ENCODE data around the gene ADAMTS9. TPM values are rescaled to one million over a fixed set of nuclear protein-coding genes. Genes with fewer than 3 reads are reported as not detected.

ADAMTS9 gene
- total and polyA plus RNA-seq, 10 of the 15 experiments (the other 5 are each of a cell fraction or from before 2014, with no cell fraction given) = 0.08 TPM; not detected in 9

DNA sequence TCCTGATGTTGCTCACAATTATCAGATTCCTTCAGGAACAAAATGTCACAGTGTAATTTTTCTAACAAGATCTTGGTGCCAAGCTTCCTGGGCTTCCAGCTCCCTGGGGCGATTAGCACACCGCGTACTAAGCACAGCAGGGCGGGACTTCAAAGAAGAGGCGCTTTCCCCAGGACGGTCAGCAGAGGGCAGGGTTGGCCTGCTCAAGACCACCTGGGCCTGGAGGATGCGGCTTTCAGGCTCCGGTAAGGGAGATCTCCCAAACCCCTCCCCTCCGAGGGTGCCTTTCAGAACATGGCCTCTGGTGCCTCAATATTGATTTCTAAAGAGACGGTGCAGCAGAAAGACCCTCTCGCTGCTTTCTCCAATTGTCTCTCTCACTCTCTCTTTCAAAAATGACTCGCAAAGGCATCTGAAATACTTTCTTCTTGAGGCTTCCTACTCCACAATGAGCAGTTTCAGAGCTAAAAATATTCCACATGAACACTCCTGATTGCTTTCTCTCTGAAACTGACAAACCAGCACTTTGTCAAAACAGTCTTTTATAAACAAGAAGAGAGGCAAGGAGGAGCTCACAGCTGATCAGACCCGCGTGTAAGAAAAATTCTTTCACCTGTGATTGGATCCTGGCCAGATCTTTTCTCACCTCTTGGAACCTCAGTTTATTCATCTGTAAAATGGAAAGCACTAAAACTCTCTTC lies 154.0 kb downstream of the ADAMTS9 start (continued):
- TF ChIP-seq, protein P1, sequence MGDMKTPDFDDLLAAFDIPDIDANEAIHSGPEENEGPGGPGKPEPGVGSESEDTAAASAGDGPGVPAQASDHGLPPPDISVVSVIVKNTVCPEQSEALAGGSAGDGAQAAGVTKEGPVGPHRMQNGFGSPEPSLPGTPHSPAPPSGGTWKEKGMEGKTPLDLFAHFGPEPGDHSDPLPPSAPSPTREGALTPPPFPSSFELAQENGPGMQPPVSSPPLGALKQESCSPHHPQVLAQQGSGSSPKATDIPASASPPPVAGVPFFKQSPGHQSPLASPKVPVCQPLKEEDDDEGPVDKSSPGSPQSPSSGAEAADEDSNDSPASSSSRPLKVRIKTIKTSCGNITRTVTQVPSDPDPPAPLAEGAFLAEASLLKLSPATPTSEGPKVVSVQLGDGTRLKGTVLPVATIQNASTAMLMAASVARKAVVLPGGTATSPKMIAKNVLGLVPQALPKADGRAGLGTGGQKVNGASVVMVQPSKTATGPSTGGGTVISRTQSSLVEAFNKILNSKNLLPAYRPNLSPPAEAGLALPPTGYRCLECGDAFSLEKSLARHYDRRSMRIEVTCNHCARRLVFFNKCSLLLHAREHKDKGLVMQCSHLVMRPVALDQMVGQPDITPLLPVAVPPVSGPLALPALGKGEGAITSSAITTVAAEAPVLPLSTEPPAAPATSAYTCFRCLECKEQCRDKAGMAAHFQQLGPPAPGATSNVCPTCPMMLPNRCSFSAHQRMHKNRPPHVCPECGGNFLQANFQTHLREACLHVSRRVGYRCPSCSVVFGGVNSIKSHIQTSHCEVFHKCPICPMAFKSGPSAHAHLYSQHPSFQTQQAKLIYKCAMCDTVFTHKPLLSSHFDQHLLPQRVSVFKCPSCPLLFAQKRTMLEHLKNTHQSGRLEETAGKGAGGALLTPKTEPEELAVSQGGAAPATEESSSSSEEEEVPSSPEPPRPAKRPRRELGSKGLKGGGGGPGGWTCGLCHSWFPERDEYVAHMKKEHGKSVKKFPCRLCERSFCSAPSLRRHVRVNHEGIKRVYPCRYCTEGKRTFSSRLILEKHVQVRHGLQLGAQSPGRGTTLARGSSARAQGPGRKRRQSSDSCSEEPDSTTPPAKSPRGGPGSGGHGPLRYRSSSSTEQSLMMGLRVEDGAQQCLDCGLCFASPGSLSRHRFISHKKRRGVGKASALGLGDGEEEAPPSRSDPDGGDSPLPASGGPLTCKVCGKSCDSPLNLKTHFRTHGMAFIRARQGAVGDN (IDR thresholded peaks at IDR 0.05) = no peak
- TF ChIP-seq CHD2 (IDR thresholded peaks at IDR 0.05; ENCODE audit: borderline replicate concordance, low read depth, low read length) (no peak), TCF3 (IDR thresholded peaks at IDR 0.05; ENCODE audit: borderline replicate concordance, insufficient read depth, low read depth, low read length) (0 out of 2 replicates have a peak, but pooled peaks have one; percentile 17), POLR2AphosphoS5 (IDR thresholded peaks at IDR 0.05; ENCODE audit: low read length) (no peak), SMARCA5 (IDR thresholded peaks at IDR 0.05) (no peak), RELA (IDR thresholded peaks at IDR 0.05; ENCODE audit: borderline replicate concordance, partially characterized antibody) (no peak), RB1 (IDR thresholded peaks at IDR 0.05; ENCODE audit: borderline replicate concordance) (no peak), EGR1 (IDR thresholded peaks at IDR 0.05; ENCODE audit: borderline replicate concordance in 1 of 2, low read depth in 2 of 2, low read length in 2 of 2) (no peak), ZZZ3 (IDR thresholded peaks at IDR 0.05; ENCODE audit: control insufficient read depth, insufficient read length, low read depth) (no peak)
- TF ChIP-seq, protein P2, sequence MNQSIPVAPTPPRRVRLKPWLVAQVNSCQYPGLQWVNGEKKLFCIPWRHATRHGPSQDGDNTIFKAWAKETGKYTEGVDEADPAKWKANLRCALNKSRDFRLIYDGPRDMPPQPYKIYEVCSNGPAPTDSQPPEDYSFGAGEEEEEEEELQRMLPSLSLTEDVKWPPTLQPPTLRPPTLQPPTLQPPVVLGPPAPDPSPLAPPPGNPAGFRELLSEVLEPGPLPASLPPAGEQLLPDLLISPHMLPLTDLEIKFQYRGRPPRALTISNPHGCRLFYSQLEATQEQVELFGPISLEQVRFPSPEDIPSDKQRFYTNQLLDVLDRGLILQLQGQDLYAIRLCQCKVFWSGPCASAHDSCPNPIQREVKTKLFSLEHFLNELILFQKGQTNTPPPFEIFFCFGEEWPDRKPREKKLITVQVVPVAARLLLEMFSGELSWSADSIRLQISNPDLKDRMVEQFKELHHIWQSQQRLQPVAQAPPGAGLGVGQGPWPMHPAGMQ (IDR thresholded peaks at IDR 0.05; ENCODE audit: borderline replicate concordance) = no peak
- TF ChIP-seq, protein P3, sequence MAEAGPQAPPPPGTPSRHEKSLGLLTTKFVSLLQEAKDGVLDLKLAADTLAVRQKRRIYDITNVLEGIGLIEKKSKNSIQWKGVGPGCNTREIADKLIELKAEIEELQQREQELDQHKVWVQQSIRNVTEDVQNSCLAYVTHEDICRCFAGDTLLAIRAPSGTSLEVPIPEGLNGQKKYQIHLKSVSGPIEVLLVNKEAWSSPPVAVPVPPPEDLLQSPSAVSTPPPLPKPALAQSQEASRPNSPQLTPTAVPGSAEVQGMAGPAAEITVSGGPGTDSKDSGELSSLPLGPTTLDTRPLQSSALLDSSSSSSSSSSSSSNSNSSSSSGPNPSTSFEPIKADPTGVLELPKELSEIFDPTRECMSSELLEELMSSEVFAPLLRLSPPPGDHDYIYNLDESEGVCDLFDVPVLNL (IDR thresholded peaks at IDR 0.05; ENCODE audit: low read depth, low read length) = no peak
- TF ChIP-seq, protein P4, sequence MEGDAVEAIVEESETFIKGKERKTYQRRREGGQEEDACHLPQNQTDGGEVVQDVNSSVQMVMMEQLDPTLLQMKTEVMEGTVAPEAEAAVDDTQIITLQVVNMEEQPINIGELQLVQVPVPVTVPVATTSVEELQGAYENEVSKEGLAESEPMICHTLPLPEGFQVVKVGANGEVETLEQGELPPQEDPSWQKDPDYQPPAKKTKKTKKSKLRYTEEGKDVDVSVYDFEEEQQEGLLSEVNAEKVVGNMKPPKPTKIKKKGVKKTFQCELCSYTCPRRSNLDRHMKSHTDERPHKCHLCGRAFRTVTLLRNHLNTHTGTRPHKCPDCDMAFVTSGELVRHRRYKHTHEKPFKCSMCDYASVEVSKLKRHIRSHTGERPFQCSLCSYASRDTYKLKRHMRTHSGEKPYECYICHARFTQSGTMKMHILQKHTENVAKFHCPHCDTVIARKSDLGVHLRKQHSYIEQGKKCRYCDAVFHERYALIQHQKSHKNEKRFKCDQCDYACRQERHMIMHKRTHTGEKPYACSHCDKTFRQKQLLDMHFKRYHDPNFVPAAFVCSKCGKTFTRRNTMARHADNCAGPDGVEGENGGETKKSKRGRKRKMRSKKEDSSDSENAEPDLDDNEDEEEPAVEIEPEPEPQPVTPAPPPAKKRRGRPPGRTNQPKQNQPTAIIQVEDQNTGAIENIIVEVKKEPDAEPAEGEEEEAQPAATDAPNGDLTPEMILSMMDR (IDR thresholded peaks at IDR 0.05 in 2 of 3, conservative IDR thresholded peaks at IDR 0.05 in 1 of 3; ENCODE audit: control insufficient read depth in 2 of 3, extremely low read depth in 1 of 3, insufficient read depth in 1 of 3, low read depth in 3 of 3, low read length in 3 of 3) = peak; percentile 84 to 90 (median 84)
- TF ChIP-seq, protein P5, sequence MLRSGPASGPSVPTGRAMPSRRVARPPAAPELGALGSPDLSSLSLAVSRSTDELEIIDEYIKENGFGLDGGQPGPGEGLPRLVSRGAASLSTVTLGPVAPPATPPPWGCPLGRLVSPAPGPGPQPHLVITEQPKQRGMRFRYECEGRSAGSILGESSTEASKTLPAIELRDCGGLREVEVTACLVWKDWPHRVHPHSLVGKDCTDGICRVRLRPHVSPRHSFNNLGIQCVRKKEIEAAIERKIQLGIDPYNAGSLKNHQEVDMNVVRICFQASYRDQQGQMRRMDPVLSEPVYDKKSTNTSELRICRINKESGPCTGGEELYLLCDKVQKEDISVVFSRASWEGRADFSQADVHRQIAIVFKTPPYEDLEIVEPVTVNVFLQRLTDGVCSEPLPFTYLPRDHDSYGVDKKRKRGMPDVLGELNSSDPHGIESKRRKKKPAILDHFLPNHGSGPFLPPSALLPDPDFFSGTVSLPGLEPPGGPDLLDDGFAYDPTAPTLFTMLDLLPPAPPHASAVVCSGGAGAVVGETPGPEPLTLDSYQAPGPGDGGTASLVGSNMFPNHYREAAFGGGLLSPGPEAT (IDR thresholded peaks at IDR 0.05; ENCODE audit: low read depth) = no peak
- TF ChIP-seq, protein P6, sequence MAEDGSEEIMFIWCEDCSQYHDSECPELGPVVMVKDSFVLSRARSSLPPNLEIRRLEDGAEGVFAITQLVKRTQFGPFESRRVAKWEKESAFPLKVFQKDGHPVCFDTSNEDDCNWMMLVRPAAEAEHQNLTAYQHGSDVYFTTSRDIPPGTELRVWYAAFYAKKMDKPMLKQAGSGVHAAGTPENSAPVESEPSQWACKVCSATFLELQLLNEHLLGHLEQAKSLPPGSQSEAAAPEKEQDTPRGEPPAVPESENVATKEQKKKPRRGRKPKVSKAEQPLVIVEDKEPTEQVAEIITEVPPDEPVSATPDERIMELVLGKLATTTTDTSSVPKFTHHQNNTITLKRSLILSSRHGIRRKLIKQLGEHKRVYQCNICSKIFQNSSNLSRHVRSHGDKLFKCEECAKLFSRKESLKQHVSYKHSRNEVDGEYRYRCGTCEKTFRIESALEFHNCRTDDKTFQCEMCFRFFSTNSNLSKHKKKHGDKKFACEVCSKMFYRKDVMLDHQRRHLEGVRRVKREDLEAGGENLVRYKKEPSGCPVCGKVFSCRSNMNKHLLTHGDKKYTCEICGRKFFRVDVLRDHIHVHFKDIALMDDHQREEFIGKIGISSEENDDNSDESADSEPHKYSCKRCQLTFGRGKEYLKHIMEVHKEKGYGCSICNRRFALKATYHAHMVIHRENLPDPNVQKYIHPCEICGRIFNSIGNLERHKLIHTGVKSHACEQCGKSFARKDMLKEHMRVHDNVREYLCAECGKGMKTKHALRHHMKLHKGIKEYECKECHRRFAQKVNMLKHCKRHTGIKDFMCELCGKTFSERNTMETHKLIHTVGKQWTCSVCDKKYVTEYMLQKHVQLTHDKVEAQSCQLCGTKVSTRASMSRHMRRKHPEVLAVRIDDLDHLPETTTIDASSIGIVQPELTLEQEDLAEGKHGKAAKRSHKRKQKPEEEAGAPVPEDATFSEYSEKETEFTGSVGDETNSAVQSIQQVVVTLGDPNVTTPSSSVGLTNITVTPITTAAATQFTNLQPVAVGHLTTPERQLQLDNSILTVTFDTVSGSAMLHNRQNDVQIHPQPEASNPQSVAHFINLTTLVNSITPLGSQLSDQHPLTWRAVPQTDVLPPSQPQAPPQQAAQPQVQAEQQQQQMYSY (CRISPR knock-in tag; IDR thresholded peaks at IDR 0.05) = no peak
